Measurements from ENCODE around the gene FBXO3.

DNA sequence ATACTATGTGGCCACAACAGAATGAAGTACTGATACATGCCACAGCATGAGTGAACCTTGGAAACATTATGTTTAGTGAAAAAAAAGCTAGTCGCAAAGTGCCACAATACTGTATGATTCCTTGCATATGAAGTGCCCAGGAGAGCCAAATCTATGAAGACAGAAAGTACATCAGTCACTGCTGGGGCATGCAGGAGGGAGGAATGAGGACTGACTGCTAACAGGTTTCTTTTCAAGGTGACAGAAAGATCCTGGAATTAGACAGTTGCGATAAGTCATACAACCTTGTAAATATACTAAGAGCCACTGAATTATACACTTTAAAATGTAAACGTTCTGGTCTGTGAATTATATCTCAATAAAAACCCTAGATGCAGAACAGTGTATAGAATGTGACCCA, 61.9 kb downstream of the FBXO3 start:
- no peak for TF ChIP-seq EZH2phosphoT487 (IDR thresholded peaks at IDR 0.05; ENCODE audit: borderline replicate concordance, low read length)
- TF ChIP-seq, protein P1, sequence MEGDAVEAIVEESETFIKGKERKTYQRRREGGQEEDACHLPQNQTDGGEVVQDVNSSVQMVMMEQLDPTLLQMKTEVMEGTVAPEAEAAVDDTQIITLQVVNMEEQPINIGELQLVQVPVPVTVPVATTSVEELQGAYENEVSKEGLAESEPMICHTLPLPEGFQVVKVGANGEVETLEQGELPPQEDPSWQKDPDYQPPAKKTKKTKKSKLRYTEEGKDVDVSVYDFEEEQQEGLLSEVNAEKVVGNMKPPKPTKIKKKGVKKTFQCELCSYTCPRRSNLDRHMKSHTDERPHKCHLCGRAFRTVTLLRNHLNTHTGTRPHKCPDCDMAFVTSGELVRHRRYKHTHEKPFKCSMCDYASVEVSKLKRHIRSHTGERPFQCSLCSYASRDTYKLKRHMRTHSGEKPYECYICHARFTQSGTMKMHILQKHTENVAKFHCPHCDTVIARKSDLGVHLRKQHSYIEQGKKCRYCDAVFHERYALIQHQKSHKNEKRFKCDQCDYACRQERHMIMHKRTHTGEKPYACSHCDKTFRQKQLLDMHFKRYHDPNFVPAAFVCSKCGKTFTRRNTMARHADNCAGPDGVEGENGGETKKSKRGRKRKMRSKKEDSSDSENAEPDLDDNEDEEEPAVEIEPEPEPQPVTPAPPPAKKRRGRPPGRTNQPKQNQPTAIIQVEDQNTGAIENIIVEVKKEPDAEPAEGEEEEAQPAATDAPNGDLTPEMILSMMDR (conservative IDR thresholded peaks at IDR 0.05; ENCODE audit: low read depth, low read length) = no peak
- TF ChIP-seq EZH2 (IDR thresholded peaks at IDR 0.05; ENCODE audit: low read length, unreplicated experiment) = no peak
